NCI-H2107 (cell line): Measurements from ENCODE around the gene VPS9D1.
A peak's percentile ranks its signal among the peaks of the same experiment; 100 is the strongest.

Experiments
- DNase-seq: peaks from one replicate; lab custom pipeline; 2025; lab: John Stamatoyannopoulos, UW

The VPS9D1 gene

DNA sequence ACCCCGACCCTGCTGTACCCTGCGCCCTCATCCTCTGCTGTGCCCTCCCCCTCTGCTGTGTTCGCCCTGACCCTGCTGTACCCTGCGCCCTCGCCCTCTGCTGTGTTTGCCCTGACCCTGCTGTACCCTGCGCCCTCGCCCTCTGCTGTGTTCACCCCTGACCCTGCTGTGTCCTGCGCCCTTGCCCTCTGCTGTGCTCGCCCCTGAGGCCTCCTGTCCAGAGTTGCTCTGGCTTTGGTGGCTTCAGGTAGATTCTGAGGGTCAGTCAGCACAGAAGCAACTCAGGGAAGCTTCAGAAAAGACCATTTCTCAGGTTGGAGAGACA is 12.2 kb upstream of the VPS9D1 start:
- DNase-seq: no peak

DNA sequence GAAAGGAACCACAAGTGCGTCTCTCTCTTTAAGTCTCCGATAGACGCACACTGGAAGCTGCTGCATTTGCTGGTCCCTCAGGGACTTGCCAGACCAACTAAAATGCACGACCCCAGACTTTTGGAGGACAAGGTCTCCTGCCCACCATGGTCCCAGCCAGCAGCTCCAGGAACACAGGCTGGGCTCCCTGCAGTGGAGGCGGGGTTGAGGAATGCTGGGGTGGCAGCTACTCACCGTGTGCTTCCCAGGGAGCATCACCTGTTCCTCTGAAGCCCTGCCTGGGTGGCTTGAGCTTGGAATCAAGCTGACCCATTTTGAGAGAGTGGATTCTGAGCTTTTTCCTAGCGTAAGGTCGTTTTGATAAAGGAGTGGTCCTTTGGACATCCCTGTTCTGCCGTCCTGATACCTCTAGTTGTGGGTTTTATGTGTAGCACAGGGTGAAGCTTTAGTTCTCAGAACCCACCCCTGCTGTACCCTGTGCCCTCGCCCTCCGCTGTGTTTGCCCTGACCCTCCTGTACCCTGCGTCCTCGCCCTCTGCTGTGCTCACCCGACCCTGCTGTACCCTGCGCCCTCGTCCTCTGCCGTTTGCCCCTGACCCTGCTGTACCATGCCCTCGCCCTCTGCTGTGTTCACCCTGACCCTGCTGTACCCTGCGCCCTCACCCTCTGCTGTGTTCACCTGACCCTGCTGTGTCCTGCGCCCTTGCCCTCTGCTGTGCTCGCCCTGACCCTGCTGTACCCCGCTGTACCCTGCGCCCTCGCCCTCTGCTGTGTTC is 11.6 kb upstream of the VPS9D1 start:
- DNase-seq: no peak

DNA sequence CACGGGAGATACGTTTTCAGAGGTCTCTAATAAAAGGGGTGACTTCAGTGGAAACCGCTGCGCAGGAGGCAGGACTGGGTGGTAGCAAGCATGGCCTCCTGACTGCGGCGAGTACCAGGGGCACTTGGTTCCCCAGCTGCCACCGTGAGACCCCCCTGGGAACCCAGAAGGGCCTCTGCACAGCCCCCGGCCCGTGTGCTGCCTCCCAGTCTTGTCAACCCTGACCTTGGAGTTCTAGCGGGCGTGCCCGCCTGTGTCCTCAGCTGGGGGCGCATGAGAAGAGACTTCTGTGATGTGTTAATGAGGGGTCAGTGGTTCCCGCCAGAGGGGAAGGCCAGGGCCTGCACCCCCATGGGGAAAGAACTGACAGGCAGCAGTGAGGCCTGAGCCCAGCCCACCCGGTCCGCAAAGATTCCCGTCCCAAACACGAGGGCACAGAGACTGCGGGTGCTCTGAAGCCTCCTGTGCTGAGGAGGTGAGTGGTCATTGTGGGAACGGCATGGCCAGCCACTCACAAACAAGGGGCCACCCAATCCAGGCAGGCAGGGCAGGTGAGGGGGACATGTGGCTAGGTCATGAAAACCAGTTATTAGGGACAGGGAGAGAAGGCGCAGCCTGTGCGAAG is 10.0 kb upstream of the VPS9D1 start:
- DNase-seq: no peak

GRCh38 chr16:89729863-89730593 is 9.3 kb upstream of the VPS9D1 start:
- peak; percentile 21 for DNase-seq

DNA sequence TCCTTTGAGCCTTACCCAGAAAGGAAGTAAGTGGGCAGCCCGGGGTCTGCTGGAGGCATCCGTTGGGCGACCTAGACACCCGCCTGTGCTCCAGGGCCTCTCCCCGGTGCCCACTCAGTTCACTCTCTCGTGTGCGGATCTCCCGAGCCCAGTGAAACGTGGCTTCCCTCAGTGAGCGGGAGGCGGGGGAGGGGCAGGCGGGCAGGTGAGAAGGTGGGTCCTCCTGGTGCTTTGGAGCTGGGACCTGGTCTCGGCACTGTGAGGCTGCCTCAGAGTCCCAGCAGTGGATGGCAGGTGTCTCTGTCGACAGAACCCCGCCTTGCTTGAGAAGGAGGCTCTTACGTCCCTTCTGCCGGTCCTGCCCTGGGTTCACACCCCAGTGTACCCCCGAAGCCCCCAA is 8.6 kb upstream of the VPS9D1 start:
- no peak for DNase-seq

- DNase-seq: no peak
These were observed 6.9 kb upstream of the VPS9D1 start for GRCh38 chr16:89727406-89728120.

GRCh38 chr16:89723279-89724250 is 2.9 kb upstream of the VPS9D1 start:
- no peak for DNase-seq

DNA sequence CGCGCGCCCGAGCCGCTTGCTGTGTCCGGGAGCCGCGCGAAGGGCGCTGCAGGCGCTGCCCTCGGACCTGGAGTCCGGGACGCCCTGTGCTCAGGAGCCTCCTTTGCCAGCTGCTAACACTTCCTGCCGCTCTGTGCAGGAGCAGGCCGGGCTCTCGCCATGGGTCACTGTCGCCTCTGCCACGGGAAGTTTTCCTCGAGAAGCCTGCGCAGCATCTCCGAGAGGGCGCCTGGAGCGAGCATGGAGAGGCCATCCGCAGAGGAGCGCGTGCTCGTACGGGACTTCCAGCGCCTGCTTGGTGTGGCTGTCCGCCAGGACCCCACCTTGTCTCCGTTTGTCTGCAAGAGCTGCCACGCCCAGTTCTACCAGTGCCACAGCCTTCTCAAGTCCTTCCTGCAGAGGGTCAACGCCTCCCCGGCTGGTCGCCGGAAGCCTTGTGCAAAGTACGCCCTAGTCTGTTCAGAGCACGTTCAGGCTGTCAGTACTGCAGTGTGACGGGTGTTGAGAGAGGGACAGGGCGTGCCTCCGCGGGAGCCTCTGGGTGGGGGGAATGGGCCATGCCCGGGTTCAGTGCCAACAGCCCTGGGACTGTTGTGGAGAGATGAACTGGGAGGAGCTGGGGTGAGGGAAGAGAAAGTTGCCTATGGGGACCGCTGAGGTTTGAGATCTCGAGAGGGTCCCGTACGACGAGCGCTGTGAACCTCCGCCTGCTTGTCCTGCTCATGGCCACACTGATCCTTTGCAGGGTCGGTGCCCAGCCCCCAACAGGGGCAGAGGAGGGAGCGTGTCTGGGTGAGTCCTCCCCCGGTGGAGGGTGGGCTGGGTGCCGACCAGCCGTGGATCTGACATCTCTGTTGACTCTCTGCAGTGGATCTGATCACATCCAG is 1.9 kb upstream of the VPS9D1 start:
- DNase-seq: no peak

DNA sequence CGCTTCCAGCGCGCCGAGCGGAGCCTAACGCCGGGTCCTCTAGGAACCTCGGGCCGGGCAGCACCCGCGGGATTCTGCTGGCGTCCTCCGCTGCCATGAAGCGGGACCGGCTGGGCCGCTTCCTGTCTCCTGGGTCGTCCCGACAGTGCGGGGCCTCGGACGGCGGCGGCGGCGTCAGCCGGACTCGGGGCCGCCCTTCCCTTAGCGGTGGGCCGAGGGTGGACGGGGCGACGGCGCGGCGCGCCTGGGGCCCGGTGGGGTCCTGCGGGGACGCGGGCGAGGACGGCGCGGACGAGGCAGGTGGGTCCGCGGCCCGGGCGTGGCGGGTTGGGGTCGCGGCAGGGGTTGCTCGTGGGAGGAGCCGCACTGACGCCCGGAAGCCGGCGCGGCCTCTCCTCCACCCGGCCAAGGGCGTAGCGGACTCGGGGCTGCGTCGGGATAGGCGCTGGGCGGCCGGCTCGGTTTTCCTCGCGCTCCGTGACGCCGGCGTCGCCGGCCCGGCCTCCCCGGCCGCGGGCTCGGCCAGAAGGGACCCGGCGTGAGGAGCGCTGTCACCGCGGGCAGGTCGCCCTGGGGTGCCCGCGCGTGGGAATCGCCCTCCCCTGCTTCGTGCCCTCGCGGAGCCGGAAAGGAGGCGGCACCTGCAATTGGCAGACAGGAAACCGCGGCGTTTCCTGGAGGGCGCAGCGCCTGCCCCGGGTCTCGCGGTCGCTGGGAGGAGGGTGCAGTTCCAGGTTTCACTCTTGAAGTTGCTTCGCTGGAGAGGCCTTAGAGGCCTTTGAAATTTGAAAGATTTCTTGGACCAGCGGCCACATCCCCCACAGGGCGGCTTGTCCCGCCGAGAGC is 1.1 kb upstream of the VPS9D1 start:
- DNase-seq: no peak

DNA sequence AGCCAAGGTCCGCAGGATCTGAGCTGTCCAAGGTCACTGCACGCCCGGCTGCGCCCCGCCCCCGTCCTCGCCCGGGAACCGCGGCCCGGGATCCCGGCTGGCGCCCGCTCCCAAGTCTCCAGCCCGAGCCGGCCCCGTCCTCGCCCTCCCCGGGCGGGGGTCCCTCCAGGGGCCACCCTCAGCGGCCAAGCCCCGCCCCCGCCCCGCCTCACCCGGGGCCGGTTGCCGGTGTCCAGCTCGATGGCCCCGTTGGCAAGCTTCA is 216 bp downstream of the VPS9D1 start:
- no peak for DNase-seq

GRCh38 chr16:89717688-89718505 is 2.8 kb downstream of the VPS9D1 start:
- DNase-seq: no peak

- no peak for DNase-seq
These were observed 3.6 kb downstream of the VPS9D1 start for GRCh38 chr16:89716916-89717687.

- DNase-seq: no peak
These were observed 4.2 kb downstream of the VPS9D1 start for GRCh38 chr16:89716493-89716892.

- DNase-seq: no peak
These were observed 8.4 kb downstream of the VPS9D1 start for GRCh38 chr16:89712274-89712781.

DNA sequence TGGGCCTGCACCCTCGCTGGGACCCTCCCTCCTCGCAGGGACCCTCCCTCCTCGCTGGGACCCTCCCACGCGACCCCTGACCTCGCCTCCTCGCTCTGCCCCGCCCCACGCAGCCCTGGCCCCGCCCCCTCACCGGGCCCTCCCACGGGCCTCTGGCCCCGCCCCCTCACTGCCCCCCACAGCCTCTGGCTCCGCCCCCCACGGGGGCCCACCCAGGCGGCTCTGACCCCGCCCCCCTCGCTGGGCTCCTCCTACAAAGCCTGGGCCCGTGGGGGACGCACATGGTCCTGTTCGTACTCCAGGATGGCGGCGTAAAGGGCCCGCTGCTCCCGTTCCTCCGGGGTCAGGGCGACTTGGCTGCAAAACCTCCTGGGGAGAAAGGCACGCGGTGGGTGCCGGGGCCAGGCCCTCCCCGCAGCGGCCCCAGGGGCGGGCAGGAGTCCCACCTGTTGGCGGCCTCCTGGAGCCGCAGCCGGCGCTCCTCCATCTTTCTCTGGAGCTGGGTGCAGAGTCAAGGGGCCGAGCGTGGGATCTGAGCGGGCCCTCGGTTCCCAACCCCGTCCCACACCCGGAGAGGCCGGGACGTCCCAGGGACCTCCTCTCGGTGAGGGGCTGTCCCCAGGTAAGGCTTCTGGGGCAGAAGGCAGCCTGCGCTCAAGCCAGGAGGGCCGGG is 9.0 kb downstream of the VPS9D1 start:
- no peak for DNase-seq

DNA sequence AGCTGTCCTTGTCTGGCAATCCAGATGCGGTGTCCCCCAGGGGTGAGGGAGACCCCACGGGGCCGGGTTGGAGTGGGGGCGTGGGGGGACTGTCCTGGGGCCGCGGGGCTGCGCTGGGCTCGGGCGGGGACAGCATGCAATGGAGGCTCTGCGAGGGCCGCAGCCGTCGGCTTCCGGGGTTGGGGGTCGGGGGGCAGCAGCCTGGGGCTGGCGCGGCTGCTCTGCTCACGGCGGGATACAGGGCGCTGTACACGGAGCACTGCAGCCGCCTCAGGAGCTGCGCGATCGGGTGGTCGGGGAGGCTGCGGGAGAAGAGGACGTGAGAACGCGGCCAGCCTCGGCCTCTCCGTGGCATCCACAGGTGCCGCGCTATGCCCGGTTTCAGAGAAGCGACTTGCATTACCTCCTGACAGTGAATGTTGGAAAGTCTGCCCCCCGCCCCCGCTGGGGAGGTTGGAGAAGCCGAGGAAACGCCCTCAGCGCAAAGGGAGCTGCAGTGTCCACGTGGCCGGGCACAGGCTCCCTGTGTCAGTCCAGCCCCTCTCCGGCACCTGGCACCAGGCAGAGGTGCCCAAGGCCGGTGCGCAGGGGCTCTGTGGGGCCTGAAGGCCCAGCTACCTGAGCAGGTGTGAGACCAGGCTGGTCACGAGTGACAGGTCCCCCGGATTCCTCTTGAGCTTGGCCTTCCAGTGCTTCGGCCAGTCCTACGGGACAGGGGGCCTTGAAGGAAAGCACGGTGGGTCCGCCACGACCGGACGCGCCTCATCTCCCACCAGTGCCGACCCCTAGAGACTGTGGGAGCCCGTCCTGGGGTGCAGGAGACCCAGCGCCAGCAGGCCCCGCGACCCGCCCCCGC is 9.8 kb downstream of the VPS9D1 start:
- DNase-seq: no peak
